Activated T-helper 1 cell treated with anti-CD3 and anti-CD28 coated beads, Interleukin-12 subunit alpha, Interleukin-12 subunit beta, Interleukin-2, Interleukin-4 antibody, amounts not matched to agents 30 ng/mL and 10 ng/mL and 1 ng/mL, durations not matched to agents 14 hours and 24 hours and 36 hours (primary cell): ENCODE data around the gene HSD17B8. TPM values are rescaled to one million over a fixed set of nuclear protein-coding genes. Genes with fewer than 3 reads are reported as not detected.

Experiments
- DNase-seq: peaks from one replicate; pipeline ENCODE4 v3.0.0; 2021; ENCODE audit warnings: low spot score
- H3K27ac Mint-ChIP-seq: one replicate; pipeline ENCODE4 v1.8.0; 2021; ENCODE audit warnings: mild to moderate bottlenecking, mixed read lengths
- H3K27me3 Mint-ChIP-seq: one replicate; pipeline ENCODE4 v1.8.0; 2022; ENCODE audit warnings: mild to moderate bottlenecking, moderate library complexity, mixed read lengths; ENCODE audit not compliant: insufficient read depth
- H3K36me3 Mint-ChIP-seq: one replicate; pipeline ENCODE4 v1.8.0; 2021; ENCODE audit warnings: low read depth, mixed read lengths
- H3K4me1 Mint-ChIP-seq: one replicate; pipeline ENCODE4 v1.8.0; 2021; ENCODE audit warnings: low read depth, mixed read lengths
- H3K4me3 Mint-ChIP-seq: one replicate; pipeline ENCODE4 v1.8.0; 2021; ENCODE audit warnings: mild to moderate bottlenecking, moderate library complexity, mixed read lengths
- H3K9me3 Mint-ChIP-seq: one replicate; pipeline ENCODE4 v1.8.0; 2021; ENCODE audit warnings: mixed read lengths
- intact Hi-C: fragments of 100-400 bp; cut with micrococcal nuclease; formaldehyde crosslinking; loops from one replicate; pipeline ENCODE4 v1.15.1; 2024
- total RNA-seq: library from RNA; stranded (reverse); gene quantifications from 2 replicates; pipeline ENCODE4 v1.2.3, GENCODE V29; 2022

HSD17B8 gene
- total RNA-seq, 1 donor from 2014 or later = 15.2 TPM

DNA sequence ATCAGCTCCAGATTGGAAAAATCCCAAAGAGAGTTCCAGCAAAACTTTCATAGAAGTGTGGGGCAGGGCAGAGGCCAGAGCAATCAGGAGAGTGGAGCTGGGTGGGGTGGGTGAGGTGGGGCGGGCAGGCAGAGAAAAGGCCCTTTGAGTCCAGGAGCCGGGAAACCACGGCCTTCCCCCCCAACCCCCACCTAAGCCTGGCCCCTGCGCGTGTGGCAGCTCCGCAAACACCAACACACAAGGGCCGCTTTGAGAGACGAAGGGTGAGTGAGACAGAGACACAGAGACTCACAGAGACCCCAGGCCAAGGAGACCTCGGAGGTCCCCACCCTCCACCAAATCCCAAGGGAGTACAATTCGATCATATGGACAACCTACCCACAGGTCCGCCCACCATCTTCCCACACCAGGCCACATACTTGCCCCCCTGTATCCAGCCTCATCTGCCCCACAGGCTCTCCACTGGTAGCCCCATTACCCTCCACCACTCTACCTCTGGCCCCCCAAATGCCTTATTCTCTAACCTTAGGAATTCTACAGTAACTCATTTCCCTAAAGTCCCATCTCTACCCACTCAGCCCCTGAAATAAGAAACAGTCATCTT lies 13.8 kb upstream of the HSD17B8 start:
- H3K36me3 Mint-ChIP-seq = peaks cover 17% of the 10 kb centered on the region
- no peaks in the 10 kb centered on the region for H3K9me3 Mint-ChIP-seq
- DNase-seq = no peak
- H3K4me1 Mint-ChIP-seq = peaks cover 19% of the 10 kb centered on the region
- H3K27me3 Mint-ChIP-seq = peaks cover 50% of the 10 kb centered on the region
- H3K27ac Mint-ChIP-seq = no peak overlapping the region
- H3K4me3 Mint-ChIP-seq = no peak overlapping the region
- intact Hi-C loops = no loop called here

DNA sequence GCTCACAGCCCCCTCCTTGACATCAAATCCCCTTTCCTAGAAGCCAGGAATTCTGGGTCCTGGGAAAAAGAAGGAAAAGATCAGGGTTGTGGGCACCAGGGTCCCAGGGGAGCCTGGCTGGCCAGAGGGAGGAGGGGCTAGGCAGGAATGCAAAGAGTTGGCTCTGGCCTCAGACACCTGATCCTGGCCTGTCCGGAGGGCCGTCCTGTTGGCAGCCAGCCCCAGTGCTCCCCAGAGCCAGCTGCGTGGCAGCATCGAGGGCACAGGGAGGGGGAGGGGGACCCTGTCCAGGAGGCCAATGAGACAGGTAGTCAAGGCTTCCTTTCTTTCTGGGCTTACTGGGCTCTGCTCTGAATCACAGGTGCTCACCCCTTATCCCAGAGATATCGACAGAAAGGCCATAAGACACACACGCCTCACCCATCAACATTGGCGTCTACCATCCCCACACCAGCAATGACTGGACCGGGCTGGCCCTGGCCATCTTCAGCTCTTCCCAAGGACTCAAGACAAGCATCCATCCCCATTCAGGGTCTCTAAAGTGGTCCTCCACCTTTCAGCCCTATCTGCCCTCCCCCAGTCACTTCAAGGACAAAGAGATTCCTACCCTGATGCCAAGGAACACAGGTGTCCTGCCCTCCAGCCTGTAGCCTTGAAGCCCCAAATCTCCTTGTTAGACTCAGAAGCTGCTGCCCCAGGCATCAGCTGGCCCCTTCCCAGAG lies 12.9 kb upstream of the HSD17B8 start:
- no peak for DNase-seq
- Mint-ChIP-seq H3K4me3 (no peak overlapping the region), H3K36me3 (peaks cover 25% of the 10 kb centered on the region), H3K9me3 (no peaks in the 10 kb centered on the region), H3K27ac (no peak overlapping the region), H3K4me1 (peaks cover 19% of the 10 kb centered on the region), H3K27me3 (peaks cover 43% of the 10 kb centered on the region)
- intact Hi-C loops = no loop called here

DNA sequence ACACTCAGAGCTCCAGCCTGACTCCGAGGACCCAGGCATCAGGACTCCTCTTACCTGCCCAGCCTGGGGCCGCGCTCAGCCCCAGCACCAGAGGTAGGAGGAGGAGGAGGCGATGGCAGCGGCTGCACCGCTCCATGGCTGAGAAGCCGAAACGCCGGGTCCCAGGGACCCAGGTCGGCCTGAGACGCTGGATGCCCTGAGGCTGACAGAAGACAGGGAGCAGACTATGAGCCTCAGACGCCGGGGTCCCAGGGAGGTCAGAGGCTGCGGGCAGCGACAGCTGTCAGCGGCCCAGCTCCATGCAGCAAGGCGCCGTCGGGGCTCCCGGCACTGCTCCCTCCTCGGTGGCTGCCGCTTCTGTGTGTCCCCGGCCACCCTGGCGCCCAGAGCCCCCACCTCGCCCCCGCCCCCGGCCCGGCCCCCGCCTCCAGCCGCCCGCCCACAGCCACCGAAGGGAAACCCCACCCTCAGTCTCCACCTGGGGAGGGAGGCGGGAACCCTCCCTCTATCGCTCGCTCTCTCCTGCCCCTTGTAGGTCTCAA lies 12.3 kb upstream of the HSD17B8 start, which contains the start of gene COL11A2:
COL11A2 (minus strand) TSS at position 363 of the 542 bp plus-strand sequence; CDS start at position 136, 227 bp downstream.
- no peak within 1 kb of the TSS for H3K27ac Mint-ChIP-seq
- H3K36me3 Mint-ChIP-seq = peaks cover 27% of the 10 kb centered on the region
- no peak for DNase-seq
- no peaks in the 10 kb centered on the region for H3K9me3 Mint-ChIP-seq
- H3K4me3 Mint-ChIP-seq = no peak within 1 kb of the TSS
- H3K4me1 Mint-ChIP-seq = peaks cover 19% of the 10 kb centered on the region
- intact Hi-C loops = no loop called here
- peaks cover 42% of the 10 kb centered on the region for H3K27me3 Mint-ChIP-seq

DNA sequence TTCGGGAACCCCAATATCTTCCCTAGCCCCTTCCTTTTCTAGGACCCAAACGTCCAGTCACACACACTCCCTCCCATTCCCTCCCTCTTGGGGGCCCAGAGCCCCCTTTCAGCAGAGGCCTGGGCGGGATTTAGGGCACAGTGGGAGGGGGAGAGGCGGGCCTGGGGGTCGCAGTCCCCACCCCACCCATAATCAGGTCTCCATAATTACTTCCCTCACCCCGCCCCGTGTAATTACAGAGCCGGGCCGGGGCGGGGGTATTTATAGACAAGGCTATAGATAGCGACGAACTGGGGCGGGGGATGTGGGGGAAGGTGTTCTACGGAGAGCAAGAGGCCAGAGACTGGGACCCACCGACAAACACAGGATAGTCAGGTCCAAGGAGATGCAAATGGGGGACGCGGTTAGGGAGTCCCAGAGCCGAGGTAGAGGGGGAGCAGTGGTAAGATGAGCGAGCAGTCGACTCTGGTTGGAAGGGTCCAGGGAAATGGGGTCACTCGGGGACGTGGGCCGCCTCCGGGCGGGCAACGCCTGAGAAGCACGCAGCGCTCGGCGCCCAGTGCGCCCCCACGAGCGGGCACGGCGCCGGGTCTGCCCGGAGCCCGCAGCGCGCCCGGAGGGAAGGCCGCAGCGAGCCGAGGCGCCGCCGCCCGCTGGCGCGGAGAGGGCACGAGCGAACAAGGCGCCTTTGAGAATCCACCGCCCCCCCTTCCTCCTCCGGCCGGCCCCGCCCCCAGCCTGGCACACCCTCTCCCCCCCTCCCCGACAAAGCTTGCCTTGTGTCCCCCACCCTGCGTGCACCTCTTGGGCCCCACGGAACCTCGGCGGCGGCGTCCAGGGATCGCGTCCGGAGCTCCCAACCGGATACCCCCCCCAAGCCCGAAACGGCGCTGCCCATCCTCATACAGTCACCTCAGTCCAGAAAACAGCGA lies 11.5 kb upstream of the HSD17B8 start:
- Mint-ChIP-seq H3K9me3 (no peaks in the 10 kb centered on the region), H3K4me1 (peaks cover 19% of the 10 kb centered on the region), H3K27me3 (peaks cover 37% of the 10 kb centered on the region), H3K27ac (no peak overlapping the region), H3K4me3 (no peak overlapping the region), H3K36me3 (peaks cover 32% of the 10 kb centered on the region)
- DNase-seq = no peak
- intact Hi-C loops = no loop called here

DNA sequence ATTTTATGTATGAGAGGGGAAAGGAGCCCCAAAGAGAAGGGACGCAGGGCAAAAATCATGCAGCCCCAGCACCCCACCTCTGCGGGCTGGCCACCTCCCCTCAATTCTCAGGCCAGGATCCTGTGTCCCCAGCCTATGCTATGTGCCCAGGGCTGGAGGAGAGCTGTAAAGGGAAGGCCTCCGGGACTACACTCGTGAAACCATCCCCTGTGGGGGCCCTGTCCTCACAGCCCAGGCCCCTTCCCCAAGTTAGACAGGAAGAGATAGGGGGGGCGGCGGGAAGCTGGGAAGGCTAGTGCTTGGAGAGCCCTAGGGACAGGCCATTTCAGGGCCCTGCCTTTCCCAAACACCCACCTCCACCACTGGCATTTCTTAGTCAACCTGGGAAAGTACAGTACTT lies 10.8 kb upstream of the HSD17B8 start:
- DNase-seq = no peak
- Mint-ChIP-seq H3K27ac (no peak overlapping the region), H3K4me3 (no peak overlapping the region)

DNA sequence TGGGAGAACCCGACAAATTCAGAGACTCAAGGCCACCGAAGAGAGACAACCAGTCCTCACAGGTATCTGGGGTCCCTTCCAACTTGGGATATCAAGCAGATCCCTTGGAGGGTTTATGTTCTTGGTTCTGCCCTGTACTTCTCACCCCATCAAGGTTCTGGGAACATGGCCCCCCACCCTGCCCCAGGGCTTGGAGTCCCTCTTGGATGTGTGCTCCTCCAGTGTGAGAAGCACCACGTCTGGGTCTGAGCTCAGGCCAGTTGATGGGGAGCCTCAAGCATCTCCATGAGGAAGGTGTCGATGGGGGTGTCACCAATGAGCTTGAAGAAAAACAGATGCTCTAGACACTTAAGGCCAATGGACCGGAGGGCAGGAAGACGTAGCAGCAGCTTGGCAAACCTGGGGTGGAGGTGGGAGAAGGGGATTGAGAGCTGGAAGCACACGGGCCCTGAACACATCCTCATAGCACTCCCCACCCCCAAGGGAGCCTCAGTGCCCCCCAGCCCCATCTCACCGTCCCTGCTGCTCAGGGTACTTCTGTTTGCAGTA lies 9.9 kb upstream of the HSD17B8 start:
- Mint-ChIP-seq H3K4me3 (no peak overlapping the region), H3K36me3 (peaks cover 34% of the 10 kb centered on the region), H3K9me3 (no peaks in the 10 kb centered on the region), H3K4me1 (peaks cover 32% of the 10 kb centered on the region), H3K27ac (no peak overlapping the region), H3K27me3 (peaks cover 31% of the 10 kb centered on the region)
- intact Hi-C loops = no loop called here
- no peak for DNase-seq

More for the DNA sequence above, 10.8 kb upstream of the HSD17B8 start:
- peaks cover 32% of the 10 kb centered on the region for H3K36me3 Mint-ChIP-seq
- H3K9me3 Mint-ChIP-seq = no peaks in the 10 kb centered on the region
- peaks cover 23% of the 10 kb centered on the region for H3K4me1 Mint-ChIP-seq
- intact Hi-C loops = no loop called here
- H3K27me3 Mint-ChIP-seq = peaks cover 32% of the 10 kb centered on the region

DNA sequence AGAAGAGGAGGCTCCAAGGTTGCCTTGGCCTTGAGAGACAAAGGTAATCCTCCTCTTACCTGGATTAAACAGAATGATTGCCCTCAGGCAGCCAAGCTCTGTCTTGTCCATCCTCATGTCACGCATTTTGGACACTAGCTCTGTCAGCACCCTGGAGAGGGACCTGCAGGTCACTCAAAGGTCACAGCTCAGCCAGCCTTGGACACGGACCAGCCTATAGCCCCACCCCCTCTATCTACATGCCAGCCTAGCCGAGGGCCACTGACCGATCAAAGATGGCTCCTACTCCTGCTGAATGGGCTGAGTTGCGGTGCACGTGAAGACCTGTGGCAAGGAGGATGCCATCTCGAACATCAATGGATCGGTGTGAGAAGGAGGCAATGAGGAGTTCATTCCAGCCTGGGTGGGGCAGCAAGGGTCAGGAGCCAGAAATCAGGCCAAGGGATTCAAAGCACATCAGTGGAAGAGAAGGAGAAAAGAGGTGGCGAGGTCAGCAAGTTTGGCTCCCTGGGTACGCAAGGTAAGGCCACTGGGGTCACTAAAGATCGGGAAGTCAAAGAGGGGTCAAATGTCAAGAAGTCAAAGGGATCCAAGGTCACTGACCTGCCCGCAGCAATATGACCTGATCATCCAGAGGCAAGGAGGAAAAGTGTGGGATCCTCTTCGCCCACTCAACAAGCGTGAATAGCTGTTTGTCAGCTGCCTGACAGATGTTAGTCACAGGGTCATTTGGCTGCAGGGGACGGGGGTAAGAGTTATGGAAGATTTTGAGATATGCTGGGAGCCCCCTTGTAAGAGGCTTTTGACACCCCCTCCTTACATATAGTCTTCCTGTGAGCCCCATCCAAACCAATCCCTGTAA lies 8.9 kb upstream of the HSD17B8 start:
- peaks cover 35% of the 10 kb centered on the region for H3K4me1 Mint-ChIP-seq
- intact Hi-C loops = loop anchor here (2.0 kb wide), 1 partner anchor 35 kb away; no protein-coding TSS in a partner anchor
- no peak overlapping the region for H3K4me3 Mint-ChIP-seq
- peaks cover 24% of the 10 kb centered on the region for H3K27me3 Mint-ChIP-seq
- H3K27ac Mint-ChIP-seq = no peak overlapping the region
- H3K9me3 Mint-ChIP-seq = no peaks in the 10 kb centered on the region
- H3K36me3 Mint-ChIP-seq = peaks cover 34% of the 10 kb centered on the region
- DNase-seq = no peak

DNA sequence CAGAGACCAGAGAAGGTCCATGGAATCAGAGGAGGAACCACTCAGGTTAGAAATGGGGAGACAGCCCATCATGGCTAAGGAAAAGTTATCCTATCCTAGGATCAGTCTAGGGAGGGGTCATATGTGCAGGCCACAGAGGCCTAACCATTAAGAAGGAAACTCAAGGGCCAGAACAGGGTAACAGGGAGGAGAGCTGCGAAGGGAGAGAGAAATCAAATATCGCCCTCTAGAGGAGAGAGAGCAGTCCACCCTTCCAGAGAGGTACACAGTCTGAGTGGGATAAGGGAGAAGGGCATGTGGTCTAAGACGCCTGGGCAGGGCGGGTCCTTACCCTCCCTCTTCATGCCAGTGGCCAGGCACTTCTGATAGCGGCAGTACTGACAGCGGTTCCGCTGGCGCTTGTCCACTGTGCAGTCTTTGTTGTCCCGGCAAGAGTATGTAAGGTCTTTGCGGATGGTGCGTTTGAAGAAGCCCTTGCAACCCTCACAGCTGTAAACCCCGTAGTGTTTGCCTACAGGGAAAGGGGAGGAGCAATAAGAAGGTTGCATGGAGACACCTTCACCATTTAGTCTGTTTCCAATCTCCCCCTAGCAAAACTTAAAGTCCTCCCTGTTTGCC lies 6.9 kb upstream of the HSD17B8 start:
- DNase-seq = peak; percentile 26
- H3K9me3 Mint-ChIP-seq = no peaks in the 10 kb centered on the region
- intact Hi-C loops = loop anchor here (1.0 to 2.0 kb wide), 2 partner anchors 37 to 74 kb away; no protein-coding TSS in a partner anchor
- H3K27me3 Mint-ChIP-seq = peaks cover 11% of the 10 kb centered on the region
- H3K4me1 Mint-ChIP-seq = peaks cover 55% of the 10 kb centered on the region
- peak overlapping the region; percentile 38 for H3K27ac Mint-ChIP-seq
- H3K4me3 Mint-ChIP-seq = peak overlapping the region; percentile 67
- peaks cover 50% of the 10 kb centered on the region for H3K36me3 Mint-ChIP-seq

DNA sequence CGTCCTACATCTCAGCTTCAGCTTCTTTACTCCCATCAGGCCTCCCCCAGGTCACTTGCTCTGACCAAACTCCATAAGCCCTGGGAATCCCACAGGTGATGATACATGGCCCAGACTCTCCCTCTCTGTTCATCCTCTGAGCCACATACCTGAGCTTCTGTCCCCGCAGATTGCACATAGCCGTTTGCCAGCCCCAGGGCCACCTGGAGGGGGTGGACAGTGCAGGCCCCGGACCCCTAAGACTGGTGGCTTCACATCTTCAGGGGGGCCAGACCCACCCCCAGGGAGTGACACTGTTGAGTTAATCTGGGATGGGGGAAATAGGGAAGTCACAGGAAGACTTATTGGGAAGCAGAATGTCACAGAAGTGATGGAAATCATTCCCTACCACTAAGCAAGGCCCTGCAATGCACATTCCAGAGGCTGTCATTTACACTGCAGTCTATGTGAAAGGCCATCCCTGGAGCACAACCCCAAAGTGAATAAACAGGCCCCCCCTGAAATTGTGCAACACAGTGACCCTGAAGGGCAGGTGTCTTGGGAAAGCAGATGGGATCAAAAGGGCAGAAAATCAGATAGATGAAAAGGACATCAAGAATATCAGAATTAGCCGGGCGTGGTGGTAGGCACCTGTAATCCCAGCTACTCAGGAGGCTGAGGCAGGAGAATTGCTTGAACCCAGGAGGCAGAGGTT lies 6.1 kb upstream of the HSD17B8 start:
- Mint-ChIP-seq H3K36me3 (peaks cover 57% of the 10 kb centered on the region), H3K27ac (peak overlapping the region; percentile 60), H3K4me1 (peaks cover 63% of the 10 kb centered on the region), H3K27me3 (peaks cover 8% of the 10 kb centered on the region), H3K4me3 (peak overlapping the region; percentile 85), H3K9me3 (no peaks in the 10 kb centered on the region)
- intact Hi-C loops = no loop called here
- no peak for DNase-seq

DNA sequence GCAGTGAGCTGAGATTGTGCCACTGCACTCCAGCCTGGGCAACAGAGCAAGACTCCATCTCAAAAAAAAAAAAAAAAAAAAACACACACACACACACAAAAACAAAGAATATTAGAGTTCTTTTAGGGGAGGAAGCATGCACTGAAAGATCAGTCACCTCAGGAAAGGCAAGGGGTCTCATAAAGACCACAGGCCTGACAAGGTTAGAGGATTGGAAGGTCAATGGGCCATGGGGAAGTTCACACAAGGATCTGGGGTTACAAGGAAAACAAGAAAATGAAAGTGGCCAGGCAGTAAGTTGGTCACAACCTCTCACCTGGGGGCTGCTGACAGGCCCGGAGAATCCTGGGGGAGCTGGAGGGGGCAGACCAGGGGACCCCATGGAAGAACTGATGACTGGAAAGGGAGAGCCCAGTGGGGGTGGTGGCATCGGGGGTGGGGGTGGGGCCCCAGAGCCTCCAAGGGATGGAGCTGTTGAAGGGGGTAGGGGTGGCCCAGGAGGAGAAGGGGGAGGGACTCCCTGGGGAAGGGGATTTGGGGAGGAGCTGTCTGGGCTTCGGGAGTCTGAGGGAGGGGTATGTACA lies 5.5 kb upstream of the HSD17B8 start:
- peaks cover 58% of the 10 kb centered on the region for H3K36me3 Mint-ChIP-seq
- H3K9me3 Mint-ChIP-seq = no peaks in the 10 kb centered on the region
- H3K4me1 Mint-ChIP-seq = peaks cover 65% of the 10 kb centered on the region
- H3K27me3 Mint-ChIP-seq = peaks cover 2% of the 10 kb centered on the region
- intact Hi-C loops = no loop called here
- H3K4me3 Mint-ChIP-seq = peak overlapping the region; percentile 85
- no peak for DNase-seq
- H3K27ac Mint-ChIP-seq = peak overlapping the region; percentile 84
